ENCODE results near the gene GALNTL6.

Gene GALNTL6

GRCh38 chr4:171940656-171941055 lies 127.5 kb downstream of the GALNTL6 start:
- no peak for DNase-seq (ENCODE audit: low read depth in 2 of 2)
- no peak overlapping the region for H3K4me3 ChIP-seq (replicated peaks in 1 of 2; ENCODE audit: low read depth in 2 of 2, low read length in 2 of 2)
- no peak for TF ChIP-seq CTCF (IDR thresholded peaks at IDR 0.05; ENCODE audit: low read depth, low read length)

GRCh38 chr4:171947400-171947799 lies 134.2 kb downstream of the GALNTL6 start:
- no peak for TF ChIP-seq CTCF (IDR thresholded peaks at IDR 0.05; ENCODE audit: low read depth, low read length)
- H3K4me3 ChIP-seq (replicated peaks in 1 of 2; ENCODE audit: low read depth in 2 of 2, low read length in 2 of 2): no peak overlapping the region
- DNase-seq (ENCODE audit: low read depth in 2 of 2): no peak

GRCh38 chr4:171948038-171948437 lies 134.8 kb downstream of the GALNTL6 start:
- no peak for DNase-seq (ENCODE audit: low read depth in 2 of 2)
- no peak overlapping the region for H3K4me3 ChIP-seq (replicated peaks in 1 of 2; ENCODE audit: low read depth in 2 of 2, low read length in 2 of 2)
- no peak for TF ChIP-seq CTCF (IDR thresholded peaks at IDR 0.05; ENCODE audit: low read depth, low read length)

GRCh38 chr4:171954650-171955049 lies 141.4 kb downstream of the GALNTL6 start:
- H3K4me3 ChIP-seq (replicated peaks in 1 of 2; ENCODE audit: low read depth in 2 of 2, low read length in 2 of 2): no peak overlapping the region
- no peak for DNase-seq (ENCODE audit: low read depth in 2 of 2)
- no peak for TF ChIP-seq CTCF (IDR thresholded peaks at IDR 0.05; ENCODE audit: low read depth, low read length)

GRCh38 chr4:171956678-171957077 lies 143.5 kb downstream of the GALNTL6 start:
- TF ChIP-seq CTCF (IDR thresholded peaks at IDR 0.05; ENCODE audit: low read depth, low read length): no peak
- DNase-seq (ENCODE audit: low read depth in 2 of 2): no peak

GRCh38 chr4:171962110-171962509 lies 148.9 kb downstream of the GALNTL6 start:
- DNase-seq (ENCODE audit: low read depth in 2 of 2): no peak
- TF ChIP-seq CTCF (IDR thresholded peaks at IDR 0.05; ENCODE audit: low read depth, low read length): no peak

More at GRCh38 chr4:171956678-171957077, 143.5 kb downstream of the GALNTL6 start:
- no peak overlapping the region for H3K4me3 ChIP-seq (replicated peaks in 1 of 2; ENCODE audit: low read depth in 2 of 2, low read length in 2 of 2)

GRCh38 chr4:171966356-171966755 lies 153.2 kb downstream of the GALNTL6 start:
- H3K4me3 ChIP-seq (replicated peaks in 1 of 2; ENCODE audit: low read depth in 2 of 2, low read length in 2 of 2): no peak overlapping the region
- no peak for DNase-seq (ENCODE audit: low read depth in 2 of 2)
- TF ChIP-seq CTCF (IDR thresholded peaks at IDR 0.05; ENCODE audit: low read depth, low read length): no peak

More at GRCh38 chr4:171962110-171962509, 148.9 kb downstream of the GALNTL6 start:
- no peak overlapping the region for H3K4me3 ChIP-seq (replicated peaks in 1 of 2; ENCODE audit: low read depth in 2 of 2, low read length in 2 of 2)

All from cardiac fibroblast (primary cell).